Frontal cortex (tissue), 4 donors: Measurements from ENCODE around the gene ZNF592. TPM values are rescaled to one million over a fixed set of nuclear protein-coding genes. Genes with fewer than 3 reads are reported as not detected.

Experiments
- DNase-seq, 2 donors: peaks; one replicate each; pipeline ENCODE4 v3.0.0; 2012; ENCODE audit warnings: low spot score in 2 of 2
- FAIRE-seq: peaks from 2 replicates; lab custom pipeline; 2012; peaks lifted over from hg19 to GRCh38; lab: Jason Lieb, UNC
- total RNA-seq: library from RNA; depleted of rRNA; stranded (reverse); fragments of >200 nt; gene quantifications from one replicate; pipeline ENCODE4 v1.2.3, GENCODE V29; 2014
- donor health status: control.
- donor health status: control.
- donor health status: control.

The ZNF592 gene
- total RNA-seq, 1 donor from 2014 or later: 4.5 TPM

- DNase-seq (no peak), FAIRE-seq (no peak)
Measured at GRCh38 chr15:84766461-84767035, 18.2 kb downstream of the ZNF592 start.

GRCh38 chr15:84772031-84772430, 23.6 kb downstream of the ZNF592 start:
- FAIRE-seq: no peak
- no peak for DNase-seq

DNA sequence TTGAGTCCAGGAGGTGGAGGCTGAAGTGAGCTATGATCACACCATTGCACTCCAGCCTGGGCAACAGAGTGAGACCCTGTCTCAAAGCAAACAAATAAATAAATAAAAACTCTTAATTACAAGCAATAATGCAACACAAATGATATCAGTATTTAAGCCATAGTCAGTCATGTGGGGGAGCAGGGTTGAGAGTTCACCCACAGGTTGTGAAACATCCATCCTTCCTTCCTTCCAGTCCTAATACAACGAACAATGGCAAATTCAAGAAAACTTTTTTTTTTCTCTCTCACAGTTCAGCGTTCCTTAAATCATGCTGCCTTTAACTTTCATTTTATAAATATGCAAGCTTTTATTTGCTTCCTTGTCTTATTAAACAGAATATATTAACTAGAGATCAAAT, 24.1 kb downstream of the ZNF592 start:
- FAIRE-seq (no peak), DNase-seq (no peak)

DNA sequence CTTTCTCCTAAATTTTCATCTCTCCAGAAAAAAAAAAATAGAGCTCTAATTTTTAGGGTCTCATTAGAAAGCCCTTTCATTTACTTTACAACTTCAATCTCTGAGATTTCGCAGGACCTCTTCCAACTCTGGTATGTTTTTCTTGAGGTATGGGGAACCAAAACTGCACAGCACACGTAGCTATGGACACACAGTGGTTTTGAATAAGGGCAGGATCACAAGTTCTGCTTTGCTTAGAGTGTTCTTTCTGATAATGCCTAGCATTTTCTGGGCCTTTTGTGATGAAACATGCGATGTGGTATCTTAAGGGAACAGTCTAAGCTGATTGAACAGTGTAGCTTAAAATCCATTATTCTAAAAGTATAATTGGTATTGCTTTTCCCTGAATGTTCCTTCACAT, 25.3 kb downstream of the ZNF592 start:
- no peak for FAIRE-seq

DNA sequence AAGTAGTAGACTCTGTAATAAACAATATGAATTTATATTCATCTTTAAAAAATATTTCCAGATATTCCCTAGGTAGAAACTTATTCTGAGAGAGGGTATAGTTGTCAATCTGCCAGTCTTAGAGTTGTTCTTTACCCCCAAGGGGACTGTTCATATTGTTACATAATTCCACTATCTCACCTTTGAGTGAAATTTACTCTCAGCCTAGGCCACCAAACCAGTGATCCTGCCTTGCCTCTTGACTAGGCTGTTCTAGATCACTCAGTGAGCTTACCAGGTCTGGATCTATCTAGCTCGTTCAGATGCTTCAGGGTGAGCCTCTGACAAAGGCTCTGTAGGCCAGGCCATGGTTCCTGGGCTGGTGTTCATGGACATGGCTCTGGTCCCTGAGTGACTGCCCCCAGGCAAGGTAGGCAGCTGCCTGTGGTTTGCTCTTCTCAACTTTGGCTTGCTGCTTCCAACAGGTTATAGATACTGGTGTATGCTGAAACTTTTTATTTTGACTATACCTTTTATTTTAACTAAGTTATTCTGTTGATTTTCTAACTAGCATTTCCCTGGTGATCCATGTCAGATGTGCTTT, 27.6 kb downstream of the ZNF592 start:
- no peak for FAIRE-seq
- DNase-seq: no peak

More for the DNA sequence above, 25.3 kb downstream of the ZNF592 start:
- no peak for DNase-seq

DNA sequence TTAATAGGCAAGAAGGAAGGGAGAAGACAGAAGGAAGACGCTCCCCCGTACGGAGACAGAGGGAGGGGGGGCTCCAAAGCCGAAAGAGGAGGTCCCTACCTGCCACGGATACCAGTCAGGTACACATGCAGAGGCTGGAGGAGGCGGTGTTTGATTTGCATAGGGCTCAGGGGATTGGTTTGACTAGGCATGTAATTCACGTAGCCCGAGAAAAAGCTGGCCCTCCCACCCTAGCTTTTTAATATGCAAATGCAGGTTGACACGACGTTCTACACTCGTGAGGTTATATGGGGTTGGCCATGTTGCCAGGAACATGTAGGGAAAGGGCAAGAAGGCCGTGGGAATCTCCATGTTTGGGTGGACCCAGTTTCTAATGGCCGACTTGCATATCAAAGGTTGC, 29.8 kb downstream of the ZNF592 start:
- FAIRE-seq (no peak), DNase-seq (no peak)

- DNase-seq (no peak), FAIRE-seq (no peak)
Measured at GRCh38 chr15:84780492-84780891, 32.1 kb downstream of the ZNF592 start.

- DNase-seq (no peak), FAIRE-seq (no peak)
Measured at GRCh38 chr15:84781495-84781894, 33.1 kb downstream of the ZNF592 start.

GRCh38 chr15:84782346-84782745, 34.0 kb downstream of the ZNF592 start:
- FAIRE-seq (no peak), DNase-seq (no peak)

GRCh38 chr15:84783493-84784251, 35.3 kb downstream of the ZNF592 start:
- FAIRE-seq (no peak), DNase-seq (no peak)

DNA sequence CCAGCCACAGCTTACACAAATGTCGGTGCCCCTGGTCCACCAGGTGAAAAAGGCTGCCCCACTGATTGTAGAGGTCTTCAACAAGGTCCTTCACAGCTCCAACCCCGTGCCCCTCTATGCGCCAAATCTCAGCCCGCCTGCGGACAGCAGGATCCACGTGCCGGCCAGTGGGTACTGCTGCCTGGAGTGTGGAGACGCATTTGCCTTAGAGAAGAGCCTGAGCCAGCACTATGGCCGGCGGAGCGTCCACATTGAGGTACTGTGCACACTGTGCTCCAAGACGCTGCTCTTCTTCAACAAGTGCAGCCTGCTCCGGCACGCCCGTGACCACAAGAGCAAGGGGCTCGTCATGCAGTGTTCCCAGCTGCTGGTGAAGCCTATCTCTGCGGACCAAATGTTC, 35.9 kb downstream of the ZNF592 start:
- FAIRE-seq (no peak), DNase-seq (no peak)

- FAIRE-seq: no peak
- no peak for DNase-seq
Measured at GRCh38 chr15:84785053-84785452, 36.7 kb downstream of the ZNF592 start.

DNA sequence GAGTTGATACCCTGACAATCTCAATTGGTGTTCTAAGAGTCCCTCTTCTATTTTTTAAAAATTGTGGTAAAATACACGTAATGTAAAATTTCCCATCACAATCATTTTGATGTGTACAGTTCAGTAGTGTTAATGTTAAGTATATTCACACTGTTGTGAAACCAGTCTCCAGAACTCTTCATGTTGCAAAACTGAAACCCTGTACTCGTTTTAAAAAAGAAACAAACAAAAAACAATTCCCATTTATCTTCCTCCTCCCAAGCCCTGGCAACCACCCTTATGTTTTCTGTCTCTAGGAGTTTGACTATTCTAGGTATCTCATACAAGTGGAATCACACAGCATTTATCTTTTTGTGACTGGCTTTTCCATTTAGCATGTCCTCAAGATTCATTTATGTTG, 40.1 kb downstream of the ZNF592 start:
- DNase-seq: no peak
- FAIRE-seq: no peak

DNA sequence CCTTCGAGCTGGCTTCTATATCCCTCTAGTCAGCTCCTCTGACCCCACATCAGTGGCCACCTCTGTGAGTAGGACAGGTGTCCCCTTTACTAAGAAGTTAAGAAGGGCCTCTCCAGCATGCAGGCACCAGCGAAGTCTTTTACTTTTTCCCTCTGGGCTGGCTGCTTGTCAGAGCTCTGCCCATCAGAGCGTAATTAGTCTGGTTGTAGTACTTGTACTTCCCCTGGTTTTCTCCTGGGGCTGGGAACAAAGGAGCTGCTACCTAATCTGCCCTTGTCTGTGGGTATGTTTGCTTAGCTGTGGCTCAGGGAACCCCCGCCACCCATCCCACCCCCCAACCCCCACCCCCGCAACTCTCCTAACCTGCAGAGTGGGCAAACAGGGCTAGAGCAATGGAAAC, 41.4 kb downstream of the ZNF592 start:
- FAIRE-seq (no peak), DNase-seq (no peak)

- no peak for DNase-seq
- FAIRE-seq: no peak
Measured at GRCh38 chr15:84790676-84791075, 42.3 kb downstream of the ZNF592 start.

- no peak for DNase-seq
- no peak for FAIRE-seq
Measured at GRCh38 chr15:84791763-84792162, 43.4 kb downstream of the ZNF592 start.

- FAIRE-seq (no peak), DNase-seq (no peak)
Measured at GRCh38 chr15:84793431-84794161, 45.2 kb downstream of the ZNF592 start.

DNA sequence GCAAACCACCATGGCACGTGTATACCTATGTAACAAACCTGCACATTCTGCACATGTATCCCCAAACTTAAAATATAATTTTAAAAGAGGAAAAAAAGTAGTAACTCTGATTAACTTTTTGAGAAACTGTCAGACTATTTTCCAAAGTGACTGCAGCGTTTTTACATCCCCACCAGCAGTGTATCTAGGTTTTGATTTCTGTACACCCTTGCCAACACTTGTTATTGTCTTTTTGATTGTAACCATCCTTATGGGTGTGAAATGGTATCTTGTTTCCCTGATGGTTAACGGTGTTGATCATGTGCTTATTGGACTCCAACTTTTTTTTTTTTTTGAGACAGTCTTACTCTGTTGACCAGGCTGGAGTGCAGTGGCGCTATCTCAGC, 45.8 kb downstream of the ZNF592 start:
- DNase-seq (no peak), FAIRE-seq (no peak)

- DNase-seq: no peak
- no peak for FAIRE-seq
Measured at GRCh38 chr15:84795186-84795585, 46.8 kb downstream of the ZNF592 start.

DNA sequence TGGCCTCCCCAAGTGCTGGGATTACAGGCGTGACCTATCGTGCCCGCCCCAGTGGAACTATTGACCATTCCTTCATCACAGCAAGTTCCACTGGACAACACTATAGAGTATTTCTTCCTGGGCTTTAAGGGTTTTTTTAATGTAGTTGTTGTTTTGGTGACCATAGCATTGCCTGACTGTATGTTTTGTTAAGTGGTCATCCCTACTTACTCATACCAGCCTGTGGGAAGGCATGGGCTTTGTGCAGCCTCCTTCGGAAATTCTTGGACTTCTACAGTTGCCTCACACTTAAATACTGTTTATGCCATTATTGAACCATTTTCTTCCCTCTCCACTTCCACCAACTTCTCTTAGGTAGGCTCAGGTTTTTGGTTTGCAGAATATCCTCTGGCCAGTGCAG, 48.8 kb downstream of the ZNF592 start:
- no peak for FAIRE-seq
- DNase-seq: no peak

- no peak for FAIRE-seq
- DNase-seq: no peak
Measured at GRCh38 chr15:84797801-84798200, 49.4 kb downstream of the ZNF592 start.
